ENCODE measurements around the gene NCOA6.

- TF ChIP-seq CTCF (conservative IDR thresholded peaks at IDR 0.05), result no peak
- TF ChIP-seq EZH2 (IDR thresholded peaks at IDR 0.05; ENCODE audit: low read depth), result no peak
Measured at GRCh38 chr20:34747479-34747878, 78.0 kb downstream of the NCOA6 start.

Measured in PC-9 (cell line).